GM19463 (cell line): ENCODE results near the gene CDH4.

Source experiments
- ATAC-seq: cut with Tn5 transposase; IDR thresholded peaks from one replicate; pipeline ENCODE4 v1.9.1; 2021; ENCODE audit warnings: mild to moderate bottlenecking, moderate library complexity; ENCODE audit not compliant: unreplicated experiment

Gene CDH4

DNA sequence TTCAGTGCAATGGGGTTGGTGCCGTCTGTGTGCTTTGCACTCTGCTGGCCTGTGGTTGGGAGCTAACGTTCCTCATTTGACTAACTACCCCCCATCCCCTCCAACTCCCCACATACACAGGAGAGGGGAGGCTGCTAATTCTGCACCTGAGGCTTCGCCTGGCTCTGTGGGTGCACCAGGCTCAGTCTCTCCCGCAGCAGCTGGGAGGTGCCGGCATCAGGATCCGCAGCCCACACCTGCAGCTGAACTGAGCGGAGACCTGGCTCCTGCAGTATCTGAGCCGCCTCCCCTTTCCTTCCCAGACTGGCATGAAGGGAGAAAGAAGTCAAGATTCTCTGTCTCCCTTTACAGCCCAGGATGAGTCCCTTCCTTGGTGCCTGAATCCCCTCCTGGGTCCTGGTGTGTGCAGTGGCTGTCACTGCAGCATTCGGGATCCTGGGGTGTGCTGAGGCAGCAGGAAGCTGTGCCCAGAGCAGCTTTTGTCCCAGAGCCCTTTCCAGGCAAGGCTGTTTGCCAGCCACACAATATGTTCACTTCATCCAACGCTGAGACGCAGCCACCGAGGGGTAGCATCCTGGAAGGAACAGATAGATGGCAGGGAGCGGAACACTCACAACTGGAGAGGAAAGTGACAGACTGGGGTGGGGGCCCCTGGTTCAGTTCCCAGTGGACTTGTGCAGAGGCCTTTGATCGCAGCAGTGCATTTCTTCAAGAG is 70.2 kb downstream of the CDH4 start:
- ATAC-seq, result no peak

DNA sequence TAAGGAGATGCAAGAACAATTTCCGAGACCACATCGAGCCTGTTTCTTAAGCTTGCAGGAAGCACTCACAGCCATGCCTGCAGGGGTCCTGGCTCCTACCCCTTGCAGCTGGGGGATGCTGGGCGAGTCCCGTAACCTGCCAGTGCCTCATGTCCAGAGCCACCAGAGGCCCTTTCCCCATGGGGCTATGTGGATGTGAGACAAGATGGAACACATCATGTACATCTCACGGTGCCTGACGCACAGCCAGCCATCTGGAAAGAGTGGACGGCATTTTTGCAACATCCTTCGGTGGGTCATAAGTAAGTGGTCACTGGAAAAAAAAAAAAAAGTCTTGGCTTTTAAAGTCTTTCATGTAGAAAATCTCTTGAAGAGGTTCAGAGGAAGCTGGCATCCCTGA is 72.8 kb downstream of the CDH4 start:
- no peak for ATAC-seq

DNA sequence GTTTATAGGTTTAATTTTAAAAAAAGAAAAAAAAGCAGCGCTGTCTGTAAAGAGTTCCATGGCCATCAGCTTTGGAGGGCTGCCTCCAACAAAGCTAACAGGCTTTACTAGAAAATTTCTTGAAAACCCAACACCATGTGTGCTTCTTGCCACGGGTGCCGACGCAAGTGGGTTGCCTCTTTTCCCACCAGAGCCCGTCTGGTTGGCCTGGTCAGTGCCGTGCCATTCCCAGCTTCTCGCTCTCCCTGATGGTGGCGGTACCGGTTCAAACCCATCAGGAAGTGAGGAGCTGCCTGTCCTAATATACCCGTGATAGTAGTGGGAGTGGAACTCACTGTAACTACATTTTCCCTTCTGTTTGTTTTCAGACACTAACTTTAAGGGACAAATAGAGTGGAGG is 73.7 kb downstream of the CDH4 start:
- no peak for ATAC-seq

DNA sequence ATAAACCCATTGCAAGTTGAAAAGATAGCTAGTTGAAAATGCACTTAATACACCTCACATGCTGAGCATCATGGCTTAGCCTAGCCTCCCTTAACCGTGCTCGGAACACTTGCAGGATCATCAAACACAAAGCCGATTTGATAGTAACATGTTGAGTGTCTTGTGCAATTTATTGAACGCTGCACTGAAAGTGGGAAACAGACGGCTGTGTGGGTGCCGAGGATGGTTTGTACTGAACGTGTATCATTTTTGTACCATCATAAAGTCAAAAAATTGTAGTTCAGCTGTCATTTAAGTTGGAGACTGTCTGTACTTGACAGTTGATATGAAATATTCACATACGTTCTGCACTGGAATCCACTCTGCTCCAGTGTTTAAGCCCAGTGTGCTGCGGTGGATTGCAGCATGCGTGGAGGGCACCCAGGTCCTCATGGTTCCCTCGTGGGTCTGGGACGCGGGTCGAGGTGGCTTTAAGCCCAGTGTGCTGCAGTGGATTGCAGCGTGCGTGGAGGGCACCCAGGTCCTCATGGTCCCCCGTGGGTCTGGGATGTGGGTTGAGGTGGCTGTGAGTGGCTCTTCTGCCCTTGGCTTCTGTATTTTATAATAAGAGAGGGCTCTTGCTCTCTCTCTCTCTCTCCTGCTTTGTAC is 77.0 kb downstream of the CDH4 start:
- ATAC-seq, result no peak

DNA sequence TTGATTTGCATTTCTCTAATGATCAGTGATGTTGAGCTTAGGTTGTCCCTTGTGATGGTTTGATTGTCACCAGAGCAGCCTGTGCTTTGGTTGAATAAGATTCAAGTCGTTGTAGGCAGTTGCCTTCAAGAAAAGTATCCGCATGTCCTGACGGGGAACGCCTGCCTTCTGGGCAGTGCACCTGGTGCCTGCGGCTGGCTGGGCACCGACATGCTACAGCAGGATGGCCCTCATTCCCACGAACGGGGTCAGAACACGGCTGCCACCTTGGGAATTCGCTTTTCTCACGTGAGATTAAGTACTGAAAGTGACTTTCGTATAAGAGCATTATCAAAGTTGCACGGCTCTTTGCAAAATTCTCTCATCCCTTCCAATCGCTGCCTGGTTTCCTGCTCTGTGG is 78.4 kb downstream of the CDH4 start:
- no peak for ATAC-seq

DNA sequence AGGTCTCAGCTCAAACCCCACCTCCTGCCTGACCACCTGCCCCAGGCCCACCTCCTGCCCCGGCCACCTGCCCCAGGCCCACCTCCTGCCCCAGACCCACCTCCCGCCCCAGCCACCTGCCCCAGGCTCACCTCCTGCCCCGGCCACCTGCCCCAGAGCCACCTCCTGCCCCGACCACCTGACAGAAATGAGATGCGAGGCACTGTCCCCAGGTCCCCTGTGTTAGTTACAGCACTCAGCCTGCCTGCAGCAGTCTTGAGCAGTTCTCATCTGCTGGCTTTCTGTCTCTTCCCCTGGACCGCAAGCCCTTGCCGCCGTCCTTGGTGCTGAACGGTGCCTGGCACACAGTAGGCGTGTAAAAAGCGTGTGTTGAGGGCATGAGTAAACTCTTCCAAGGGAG is 79.5 kb downstream of the CDH4 start:
- no peak for ATAC-seq

DNA sequence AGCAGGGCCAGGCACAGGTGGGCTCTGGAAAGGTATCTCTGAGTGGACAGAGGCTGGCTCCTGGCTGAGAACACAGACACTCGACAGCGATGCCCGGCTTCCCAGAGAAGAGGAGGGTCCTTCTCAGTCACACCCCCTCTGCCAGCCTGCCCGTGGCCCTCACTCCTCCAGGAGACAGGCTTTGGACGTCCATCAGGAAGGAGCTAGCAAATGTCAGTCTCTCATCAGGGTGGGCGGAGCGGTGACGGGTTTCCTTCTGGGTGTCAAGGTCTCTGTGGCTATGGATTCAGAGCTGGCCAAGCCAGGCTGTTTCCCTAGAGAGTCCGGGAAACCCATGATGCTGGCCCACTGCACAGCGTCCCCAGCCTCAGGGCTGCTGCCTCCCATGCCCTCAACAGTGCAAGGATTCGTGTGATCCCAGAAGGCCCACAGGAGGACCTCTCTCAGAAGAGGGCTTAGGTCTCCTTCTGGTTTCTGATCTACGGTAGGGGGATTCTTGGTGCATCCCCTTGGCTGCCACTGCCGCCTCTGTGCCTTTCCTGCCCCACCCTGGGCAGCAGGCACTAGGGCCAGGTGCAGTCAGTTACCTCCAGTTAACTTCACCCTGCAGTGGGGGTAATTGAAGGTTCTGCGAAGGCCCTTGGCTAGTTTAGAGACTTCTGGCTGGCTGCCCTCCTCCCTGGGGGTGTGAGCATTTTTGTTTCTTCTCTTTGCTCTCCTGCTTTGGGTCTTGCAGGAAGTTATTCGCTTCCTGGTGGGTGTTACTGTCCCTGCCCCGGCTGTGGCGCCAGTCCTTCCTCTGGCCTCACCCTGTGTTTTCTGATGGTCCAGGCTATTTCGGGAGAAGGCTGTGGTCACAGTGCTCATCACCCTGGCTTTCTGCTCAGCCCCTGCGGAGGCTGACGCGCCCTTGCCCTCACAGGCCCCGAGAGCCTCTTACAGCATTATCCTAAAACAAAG is 80.2 kb downstream of the CDH4 start:
- no peak for ATAC-seq

DNA sequence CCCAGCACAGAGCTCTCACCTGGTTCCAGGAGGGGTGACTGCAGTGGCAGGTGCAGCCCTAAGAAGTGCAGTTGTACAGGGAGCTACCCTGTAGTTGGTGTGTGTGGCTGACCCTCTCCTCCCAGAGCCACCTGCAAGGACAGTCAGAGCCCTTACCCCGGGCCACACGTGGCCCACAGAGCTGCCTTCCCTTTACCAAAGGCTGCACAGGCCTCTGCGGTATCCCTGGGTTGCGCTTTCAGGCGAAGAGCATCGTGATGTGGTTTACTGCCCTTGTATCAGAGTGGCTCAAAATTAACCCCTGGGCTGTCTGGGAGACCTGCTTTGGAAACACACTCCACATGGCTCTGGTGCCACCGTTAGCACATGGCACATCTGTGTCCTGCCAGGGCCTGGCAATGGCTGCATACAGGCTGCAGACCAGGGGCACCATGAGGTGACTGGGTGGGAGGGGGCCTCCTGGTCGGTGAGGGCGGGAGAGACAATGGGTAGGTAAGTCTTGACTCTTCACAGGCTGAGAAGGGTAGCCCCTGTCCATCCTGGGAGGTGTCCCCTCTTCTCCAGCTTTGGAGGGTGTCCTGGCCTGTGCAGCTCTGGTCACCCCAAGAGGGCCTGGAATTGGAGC is 81.5 kb downstream of the CDH4 start:
- ATAC-seq, result no peak

DNA sequence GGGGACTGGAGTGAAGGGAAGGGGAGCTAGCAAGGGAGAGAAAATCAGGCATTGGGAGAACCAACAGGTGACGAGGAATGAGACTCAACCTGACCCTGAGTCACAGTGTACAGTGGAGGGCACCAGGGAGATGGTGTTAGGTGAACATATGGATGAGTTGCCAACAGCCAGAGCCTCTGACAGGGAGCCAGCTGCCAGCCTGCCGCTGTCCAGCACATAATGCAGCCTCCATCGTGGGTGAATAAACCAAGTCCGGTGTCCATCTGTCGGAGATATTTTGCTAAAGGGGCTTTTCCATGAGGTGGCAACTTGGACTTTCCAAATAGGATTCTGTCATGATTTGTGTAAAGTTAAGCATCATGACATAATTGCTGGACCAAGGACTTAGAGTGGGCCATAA is 88.1 kb downstream of the CDH4 start:
- no peak for ATAC-seq

DNA sequence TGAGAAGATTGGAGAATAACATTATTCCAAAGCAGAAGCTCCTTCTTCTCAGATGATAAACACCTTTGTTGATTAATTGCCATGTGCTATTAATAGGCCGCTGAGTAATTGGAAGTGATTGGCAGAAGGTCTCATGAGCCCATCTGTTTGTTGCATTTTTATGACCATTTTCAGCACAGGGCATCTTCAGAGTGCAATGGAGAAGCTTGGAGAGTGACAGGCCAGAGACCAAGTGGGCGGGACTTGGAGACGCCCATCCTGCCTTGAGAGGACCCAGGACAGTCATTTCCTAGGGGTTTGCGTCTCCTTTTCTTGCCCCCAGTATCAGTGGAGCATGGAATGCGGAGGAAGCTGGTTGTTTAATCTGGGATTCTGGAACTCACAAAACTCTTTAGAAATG is 89.5 kb downstream of the CDH4 start:
- ATAC-seq, result no peak

DNA sequence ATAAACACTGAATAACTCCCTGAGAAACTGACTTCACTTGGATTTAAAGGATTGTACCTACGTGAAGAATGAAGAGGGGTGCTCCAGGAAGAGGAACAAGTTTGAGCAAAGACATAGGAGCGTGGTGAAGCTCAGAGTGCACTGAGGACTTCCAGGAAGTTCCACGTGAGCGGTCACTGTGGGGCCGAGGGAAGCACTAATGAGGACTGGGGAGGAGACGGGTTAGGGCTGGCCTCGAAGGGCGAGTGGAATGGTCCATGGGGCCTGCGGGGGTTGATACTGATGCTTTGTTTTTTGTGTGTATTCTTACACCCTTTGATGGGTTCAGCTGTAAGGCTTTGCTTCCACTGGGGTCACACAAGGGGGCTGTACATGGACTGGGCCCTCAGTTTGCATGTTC is 91.9 kb downstream of the CDH4 start:
- no peak for ATAC-seq

DNA sequence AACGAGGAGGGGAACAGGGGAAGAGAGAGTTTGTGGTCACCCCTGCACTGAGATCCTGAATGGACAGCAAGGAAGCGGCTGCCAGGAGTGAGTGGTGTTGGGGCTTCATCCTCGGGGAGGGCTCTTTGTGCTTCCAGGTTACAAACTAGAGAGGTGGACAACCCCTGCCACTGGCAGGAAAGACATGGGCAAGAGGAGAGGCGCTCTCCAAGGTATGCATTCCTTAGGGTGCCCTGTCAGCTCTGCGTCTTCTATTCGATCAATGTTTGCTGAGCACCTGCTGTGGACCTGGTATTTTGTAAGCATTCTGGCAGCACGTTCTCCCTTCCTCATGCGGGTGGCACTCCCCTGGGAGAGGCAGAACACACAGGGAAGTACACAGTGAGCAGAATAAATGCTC is 93.6 kb downstream of the CDH4 start:
- ATAC-seq, result no peak

DNA sequence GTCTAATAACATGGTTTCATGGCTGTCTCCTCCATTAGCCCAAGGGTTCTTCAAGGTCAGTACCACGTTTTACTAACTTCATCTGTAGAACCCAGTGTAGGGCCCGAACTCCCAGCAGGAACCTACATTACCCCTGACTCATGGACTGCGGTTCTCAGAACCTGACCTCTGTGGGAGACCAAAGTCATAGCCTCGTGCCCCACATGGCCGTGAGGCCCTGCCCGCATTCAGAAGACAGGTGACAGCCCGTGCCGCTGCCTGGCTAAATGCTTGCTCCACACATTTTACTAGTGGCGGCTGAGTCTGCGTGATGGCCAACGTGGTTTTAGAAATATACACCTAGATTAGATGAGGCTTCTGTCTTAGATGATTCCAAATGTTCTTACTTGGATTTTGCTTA is 94.9 kb downstream of the CDH4 start:
- no peak for ATAC-seq

DNA sequence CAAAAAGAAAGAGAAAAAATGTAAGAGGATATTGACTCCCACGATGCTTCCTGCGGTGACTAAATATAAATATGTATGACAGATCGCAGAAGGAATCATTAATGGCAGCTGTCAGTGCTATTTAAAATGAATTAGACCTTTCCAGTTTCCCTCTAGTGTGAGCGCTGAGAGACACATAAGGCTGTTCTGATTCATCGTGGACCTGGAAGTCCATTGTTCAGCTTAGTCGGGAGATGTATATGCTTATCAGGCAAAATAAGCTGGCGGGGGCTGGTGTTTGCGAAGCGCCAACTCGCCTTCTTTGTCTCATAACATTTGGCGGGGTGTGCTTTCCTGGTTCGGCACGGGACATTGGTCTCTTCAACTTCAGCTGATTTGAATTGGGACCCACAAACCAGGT is 95.4 kb downstream of the CDH4 start:
- ATAC-seq, result no peak

DNA sequence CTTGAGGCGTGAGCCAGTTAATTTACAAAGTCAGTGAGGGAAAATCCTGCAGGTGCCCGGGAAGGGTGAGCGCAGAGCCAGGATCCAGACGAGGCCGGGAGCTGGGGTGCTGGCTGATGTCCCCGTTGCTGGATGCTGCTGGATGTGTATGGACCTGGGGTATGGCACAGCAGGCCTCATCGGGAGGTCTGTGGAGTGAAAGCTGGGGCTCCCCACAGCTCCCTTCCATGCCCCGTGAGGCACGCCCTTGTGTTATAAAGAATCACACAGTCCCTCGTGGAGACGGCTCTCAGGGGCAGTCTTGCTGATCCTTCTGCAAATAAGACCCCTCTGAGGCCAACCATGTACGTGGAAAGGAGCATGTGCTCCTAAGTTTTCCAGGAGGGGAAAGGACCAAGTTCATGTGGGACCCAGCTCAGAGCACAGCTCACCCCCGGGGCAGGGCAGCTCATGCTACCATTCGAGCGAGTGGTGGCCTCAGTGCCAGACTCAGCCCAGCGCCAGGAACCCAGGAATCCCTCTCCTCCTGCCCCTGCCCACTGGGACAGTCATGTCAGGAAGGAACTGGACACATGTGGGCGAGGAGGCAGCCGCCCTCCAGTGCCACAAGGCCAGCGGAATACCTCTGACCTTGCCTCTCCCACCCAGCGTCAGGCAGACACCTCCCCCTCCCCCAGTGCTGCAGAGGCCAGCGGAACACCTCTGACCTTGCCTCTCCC is 97.5 kb downstream of the CDH4 start:
- ATAC-seq, result no peak

DNA sequence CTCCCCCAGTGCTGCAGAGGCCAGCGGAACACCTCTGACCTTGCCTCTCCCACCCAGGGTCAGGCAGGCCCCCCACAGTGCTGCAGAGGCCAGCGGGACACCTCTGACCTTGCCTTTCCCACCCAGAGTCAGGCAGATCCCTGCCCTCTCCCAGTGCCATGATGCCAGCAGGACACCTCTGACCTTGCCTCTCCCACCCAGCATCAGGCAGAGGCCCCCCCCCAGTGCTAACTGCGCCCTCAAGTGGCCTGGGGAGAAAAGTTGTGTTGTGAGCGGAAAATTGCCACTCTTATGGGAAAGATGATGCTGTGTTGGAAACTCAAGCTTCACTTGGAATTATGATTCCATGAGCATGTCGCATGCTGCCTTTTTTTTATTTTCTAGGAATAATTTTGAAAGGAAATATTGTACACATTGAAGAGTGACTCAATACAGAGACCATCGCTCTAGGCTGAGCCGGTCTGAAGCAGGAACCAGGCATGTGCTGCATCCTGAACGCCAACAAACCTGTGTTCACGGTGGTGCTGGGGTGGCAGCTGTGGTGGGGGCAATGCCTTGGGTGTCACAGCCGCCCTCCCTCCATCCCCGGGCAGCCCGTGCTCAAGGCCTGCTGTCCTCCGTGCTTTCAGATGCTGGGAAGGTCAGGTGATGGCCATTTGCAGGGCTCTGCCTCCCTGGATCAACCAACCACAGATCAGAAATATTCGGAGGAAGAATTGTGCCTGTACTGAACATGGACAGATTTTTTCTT is 98.6 kb downstream of the CDH4 start:
- no peak for ATAC-seq

DNA sequence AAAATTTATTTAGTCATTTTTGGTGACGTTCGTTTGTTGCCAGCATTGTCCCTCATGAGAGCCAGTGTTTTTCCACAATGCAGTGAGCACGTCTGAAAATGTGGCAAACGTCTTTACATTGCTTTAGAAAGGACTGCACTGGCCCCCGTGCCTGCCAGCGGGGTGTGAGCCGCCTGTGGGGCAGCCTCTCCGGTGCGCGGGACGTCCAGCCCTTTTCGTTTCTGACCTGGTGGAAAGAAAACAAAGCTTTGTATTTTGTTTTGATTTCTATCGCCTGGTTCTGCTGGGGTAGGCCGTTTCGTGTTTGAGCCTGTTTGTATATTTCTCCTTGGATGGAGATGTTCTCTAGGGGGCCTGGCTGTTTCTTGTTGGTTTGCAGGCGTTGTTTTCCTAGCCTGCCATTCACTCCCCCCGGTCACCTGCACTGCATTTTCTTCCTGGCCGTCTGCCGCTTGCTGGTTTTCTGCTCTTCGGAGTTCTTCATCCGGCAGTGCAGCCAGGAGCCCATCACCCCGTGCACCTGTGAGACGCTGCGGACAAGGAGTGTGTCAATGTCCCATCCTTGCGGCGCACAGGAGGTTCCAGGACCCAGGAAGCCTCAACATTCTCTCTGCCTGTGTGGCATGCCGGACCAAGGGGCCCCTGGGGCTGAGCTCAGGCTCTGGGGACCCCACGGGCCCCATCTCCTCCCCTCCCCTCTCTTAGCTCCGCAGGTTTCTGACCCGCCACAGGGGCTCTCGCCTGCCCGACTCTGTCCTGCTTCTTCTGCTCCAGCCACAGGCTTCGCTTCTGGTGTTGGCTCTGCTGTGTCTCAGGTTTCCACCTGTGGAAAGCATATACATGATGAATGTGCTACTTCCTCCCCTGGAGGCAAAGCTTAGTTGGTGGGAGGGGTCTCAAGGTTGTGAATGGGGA is 100.5 kb downstream of the CDH4 start:
- no peak for ATAC-seq

DNA sequence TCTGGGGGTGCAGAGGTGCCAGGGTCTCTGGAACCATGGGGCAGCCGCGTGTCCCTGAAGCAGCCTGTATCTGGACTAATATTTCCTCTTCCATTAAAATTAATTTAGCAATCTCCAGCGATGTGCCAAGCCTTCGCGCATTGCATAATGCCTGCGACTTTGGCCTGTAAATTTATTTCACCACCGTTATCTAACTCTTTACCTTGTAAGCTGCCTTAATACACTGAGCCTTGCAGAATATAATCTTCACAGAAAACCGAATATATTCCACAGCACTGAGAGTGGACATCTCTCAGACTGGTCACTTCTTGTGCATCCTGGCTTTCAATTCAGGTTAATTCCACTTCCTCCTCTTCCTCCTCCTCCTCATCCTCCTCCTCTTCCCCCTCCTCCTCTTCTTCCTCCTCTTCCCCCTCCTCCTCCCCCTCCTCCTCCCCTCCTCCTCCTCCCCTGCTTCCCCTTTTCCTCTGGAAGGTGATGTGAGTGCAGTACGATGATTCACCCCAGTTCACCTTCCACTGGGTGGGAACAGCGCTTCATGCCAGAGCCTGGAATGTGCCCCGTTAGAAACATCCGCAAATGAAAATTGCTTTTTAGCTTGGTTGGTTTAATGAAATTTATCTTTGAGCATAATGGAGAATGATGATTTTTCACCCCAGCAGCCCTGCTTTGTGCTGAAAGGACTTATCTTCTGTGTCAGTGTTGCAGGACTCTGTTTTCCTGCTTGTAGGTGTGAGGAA is 101.4 kb downstream of the CDH4 start:
- ATAC-seq, result no peak
